Trophoblast cell (in vitro differentiated cells and primary cell): ENCODE measurements around the gene PPP1R12B.
"Not testable (repeated sequence)": the region's sequence is repeated elsewhere in the genome, so short reads cannot be mapped to it uniquely, and the experiment has no call there.

Source experiments
- DNase-seq, 2 donors: peaks; one replicate each; pipeline ENCODE4 v3.0.0-alpha.2; 2016
- H2AFZ ChIP-seq: 2 replicates; pipeline ENCODE4 v1.6.1; 2013; ENCODE audit warnings: low read length, moderate library complexity, mild to moderate bottlenecking; ENCODE audit not compliant: insufficient read depth, poor library complexity
- H2AK5ac ChIP-seq: 2 replicates; pipeline ENCODE4 v1.6.1; 2013; ENCODE audit warnings: mild to moderate bottlenecking, low read length
- H2BK120ac ChIP-seq: 2 replicates; pipeline ENCODE4 v1.6.1; 2013; ENCODE audit warnings: low read length, mild to moderate bottlenecking, moderate library complexity; ENCODE audit not compliant: insufficient read depth, poor library complexity
- H2BK12ac ChIP-seq: 2 replicates; pipeline ENCODE4 v1.6.1; 2013; ENCODE audit warnings: mild to moderate bottlenecking, low read length, moderate library complexity
- H2BK5ac ChIP-seq: 2 replicates; pipeline ENCODE4 v1.6.1; 2013; ENCODE audit warnings: low read length, low read depth, moderate library complexity, mild to moderate bottlenecking; ENCODE audit not compliant: poor library complexity
- H3K14ac ChIP-seq: 2 replicates; pipeline ENCODE4 v1.6.1; 2013; ENCODE audit warnings: mild to moderate bottlenecking, low read length
- H3K18ac ChIP-seq: 2 replicates; pipeline ENCODE4 v1.6.1; 2013; ENCODE audit warnings: mild to moderate bottlenecking, low read length
- H3K23ac ChIP-seq: 2 replicates; pipeline ENCODE4 v1.6.1; 2013; ENCODE audit warnings: low read length
- H3K27ac ChIP-seq: 2 replicates; pipeline ENCODE4 v1.5.1; 2013; ENCODE audit warnings: low read depth, mild to moderate bottlenecking, inconsistent platforms, low read length, moderate library complexity
- H3K27me3 ChIP-seq: 2 replicates; pipeline ENCODE4 v1.6.1; 2013; ENCODE audit warnings: inconsistent platforms, mild to moderate bottlenecking, low read length, moderate library complexity; ENCODE audit not compliant: insufficient read depth
- H3K36me3 ChIP-seq, 2 experiments: 1 replicate in 1 of 2; 2 replicates in 1 of 2; pipeline ENCODE4 v1.6.1; 2013; ENCODE audit warnings: low read length in 2 of 2, mild to moderate bottlenecking in 2 of 2, moderate library complexity in 1 of 2; ENCODE audit not compliant: insufficient read depth in 2 of 2, control insufficient read depth in 1 of 2
- H3K4ac ChIP-seq: 2 replicates; pipeline ENCODE4 v1.6.1; 2013; ENCODE audit warnings: low read depth, mild to moderate bottlenecking, low read length, moderate library complexity
- H3K4me1 ChIP-seq, 2 experiments: 1 replicate in 1 of 2; 2 replicates in 1 of 2; pipeline ENCODE4 v1.6.1; 2013; ENCODE audit warnings: low read length in 2 of 2, mild to moderate bottlenecking in 2 of 2, moderate library complexity in 1 of 2; ENCODE audit not compliant: insufficient read depth in 2 of 2, control insufficient read depth in 1 of 2
- H3K4me2 ChIP-seq: 2 replicates; pipeline ENCODE4 v1.6.1; 2013; ENCODE audit warnings: inconsistent platforms, mild to moderate bottlenecking, low read length, moderate library complexity
- H3K4me3 ChIP-seq: 2 replicates; pipeline ENCODE4 v1.5.1; 2013; ENCODE audit warnings: mild to moderate bottlenecking, low read depth, low read length, inconsistent platforms
- H3K79me1 ChIP-seq: one replicate; pipeline ENCODE4 v1.6.1; 2013; ENCODE audit warnings: low read length
- H3K79me2 ChIP-seq: 2 replicates; pipeline ENCODE4 v1.6.1; 2013; ENCODE audit warnings: low read length, mild to moderate bottlenecking; ENCODE audit not compliant: control insufficient read depth, insufficient read depth, poor library complexity
- H3K9ac ChIP-seq: 2 replicates; pipeline ENCODE4 v1.6.1; 2013; ENCODE audit warnings: mild to moderate bottlenecking, low read length
- H3K9me3 ChIP-seq: 2 replicates; pipeline ENCODE4 v1.6.1; 2013; ENCODE audit warnings: low read depth, mild to moderate bottlenecking, control low read depth, inconsistent platforms, low read length; ENCODE audit not compliant: insufficient read depth
- H4K12ac ChIP-seq: 2 replicates; pipeline ENCODE4 v1.6.1; 2013; ENCODE audit warnings: low read depth, mild to moderate bottlenecking, low read length, moderate library complexity
- H4K8ac ChIP-seq: 2 replicates; pipeline ENCODE4 v1.6.1; 2013; ENCODE audit warnings: low read depth, mild to moderate bottlenecking, low read length, moderate library complexity
- H4K91ac ChIP-seq: one replicate; pipeline ENCODE4 v1.6.1; 2013; ENCODE audit warnings: low read depth, mild to moderate bottlenecking, low read length, moderate library complexity
- WGBS: extraction: QIAGEN DNeasy Blood & Tissue Kit; methylation state at CpG from one replicate; pipeline ENCODE4 v1.1.7; 2013; ENCODE audit warnings: missing lambda C conversion rate; ENCODE audit not compliant: insufficient read length, insufficient coverage; ENCODE audit errors: extremely low coverage; 5-methylcytosine and 5-hydroxymethylcytosine counted together

PPP1R12B gene

GRCh38 chr1:202531472-202531811 is 182.9 kb downstream of the PPP1R12B start:
- Histone ChIP-seq H3K4me3 (no peak overlapping the region), H3K14ac (no peak overlapping the region), H4K12ac (no peak overlapping the region), H2AFZ (no peak overlapping the region), H2AK5ac (no peak overlapping the region), H3K4me2 (no peak overlapping the region), H2BK120ac (no peak overlapping the region), H3K9me3 (no peaks in the 10 kb centered on the region), H4K91ac (no peak overlapping the region), H3K79me1 (peaks cover 3% of the 10 kb centered on the region), H3K4ac (no peak overlapping the region), H3K27ac (no peak overlapping the region), H3K36me3 (no peaks in the 10 kb centered on the region), H3K23ac (no peak overlapping the region), H4K8ac (no peak overlapping the region), H2BK12ac (no peak overlapping the region), H3K18ac (no peak overlapping the region), H3K4me1 (no peaks in the 10 kb centered on the region), H3K27me3 (no peaks in the 10 kb centered on the region), H3K79me2 (no peaks in the 10 kb centered on the region), H2BK5ac (no peak overlapping the region), H3K9ac (no peak overlapping the region)
- no peak for DNase-seq
- no CpG with 5 or more reads among the region's 1 CpG for WGBS

- H2AK5ac ChIP-seq, H3K14ac ChIP-seq, H2BK120ac ChIP-seq, H3K79me2 ChIP-seq, H3K4me3 ChIP-seq, H3K23ac ChIP-seq, H3K4ac ChIP-seq, H3K9ac ChIP-seq, H4K91ac ChIP-seq, H3K4me2 ChIP-seq, H3K27me3 ChIP-seq, H3K9me3 ChIP-seq, H2BK12ac ChIP-seq, H3K4me1 ChIP-seq, H2BK5ac ChIP-seq, H4K8ac ChIP-seq, H4K12ac ChIP-seq, H3K27ac ChIP-seq, H3K36me3 ChIP-seq, H3K79me1 ChIP-seq, H3K18ac ChIP-seq, H2AFZ ChIP-seq: not testable (repeated sequence)
- WGBS, result no CpG with 5 or more reads among the region's 6 CpGs
- peak; percentile 63 to 78 for DNase-seq
These were observed 183.5 kb downstream of the PPP1R12B start for GRCh38 chr1:202531812-202532616.

- H3K79me1 ChIP-seq, H3K4me1 ChIP-seq, H3K9me3 ChIP-seq, H4K12ac ChIP-seq, H3K18ac ChIP-seq, H3K4me3 ChIP-seq, H3K27ac ChIP-seq, H3K4me2 ChIP-seq, H2BK120ac ChIP-seq, H3K79me2 ChIP-seq, H3K36me3 ChIP-seq, H3K14ac ChIP-seq, H3K4ac ChIP-seq, H3K27me3 ChIP-seq, H4K91ac ChIP-seq, H2BK5ac ChIP-seq, H2AFZ ChIP-seq, H2AK5ac ChIP-seq, H3K9ac ChIP-seq, H2BK12ac ChIP-seq, H3K23ac ChIP-seq: not testable (repeated sequence)
- WGBS, result no CpG with 5 or more reads among the region's 5 CpGs
- peak overlapping the region; percentile 60 for H4K8ac ChIP-seq
- DNase-seq, result peak in 1 of 2 donors; percentile 34
These were observed 190.7 kb downstream of the PPP1R12B start for GRCh38 chr1:202539166-202539574.

- H2AK5ac ChIP-seq, H3K27me3 ChIP-seq, H3K36me3 ChIP-seq, H2AFZ ChIP-seq, H3K4me1 ChIP-seq, DNase-seq, H3K9ac ChIP-seq, H3K79me1 ChIP-seq, H3K9me3 ChIP-seq, H2BK12ac ChIP-seq, H3K23ac ChIP-seq, H3K4me3 ChIP-seq, H3K27ac ChIP-seq, H4K8ac ChIP-seq, H3K79me2 ChIP-seq, H2BK5ac ChIP-seq, H3K4ac ChIP-seq, H3K4me2 ChIP-seq, H3K18ac ChIP-seq, H4K12ac ChIP-seq, H4K91ac ChIP-seq, H3K14ac ChIP-seq, H2BK120ac ChIP-seq: not testable (repeated sequence)
- no CpG with 5 or more reads among the region's 5 CpGs for WGBS
These were observed 191.1 kb downstream of the PPP1R12B start for GRCh38 chr1:202539583-202539982.
